Activated T-helper 9 cell treated with anti-CD3 and anti-CD28 coated beads, Interleukin-2, amount 50 U/mL, for 16 hours (primary cell): ENCODE results near the gene RGMA.

Experiments used
- DNase-seq: peaks from one replicate; pipeline ENCODE4 v3.0.0-alpha.2; 2020; ENCODE audit warnings: low read depth

RGMA gene

DNA sequence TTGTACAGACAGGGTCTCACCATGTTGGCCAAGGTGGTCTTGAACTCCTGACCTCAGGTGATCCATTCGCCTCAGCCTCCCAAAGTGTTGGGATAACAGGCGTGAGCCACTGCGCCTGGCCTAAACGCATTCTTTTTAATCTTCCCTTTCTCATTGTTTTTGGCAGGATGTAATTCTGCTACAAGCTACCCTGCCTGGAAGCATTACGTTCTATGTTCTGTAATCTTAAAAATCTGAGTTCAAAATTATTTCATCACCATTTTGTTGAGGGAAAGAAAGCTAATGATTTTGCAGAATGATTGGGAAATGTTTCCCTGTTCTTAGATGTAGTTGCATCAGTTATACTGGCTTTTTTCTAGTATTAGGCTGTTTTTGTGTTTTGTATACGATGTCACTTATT lies 71.5 kb downstream of the RGMA start:
- DNase-seq, result no peak

DNA sequence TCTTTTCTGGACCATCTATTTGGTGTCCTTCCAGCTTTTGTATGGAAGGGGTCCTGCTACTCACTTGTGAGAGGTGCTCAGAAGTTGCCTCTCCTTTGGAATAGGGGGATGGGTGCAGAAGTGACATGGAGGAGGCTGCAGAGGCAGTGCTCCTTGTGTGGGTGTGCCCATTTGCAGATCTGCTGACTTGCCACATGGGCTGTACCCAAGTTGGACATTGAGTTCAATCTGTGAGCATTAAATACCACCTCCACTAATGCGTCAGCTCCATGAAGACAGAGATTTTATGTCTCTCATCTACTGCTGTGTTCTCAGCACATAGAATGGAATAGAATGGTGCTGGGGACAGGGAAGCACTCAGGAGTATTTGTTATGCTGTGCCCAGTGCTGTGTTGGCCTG lies 76.2 kb downstream of the RGMA start:
- DNase-seq, result no peak

DNA sequence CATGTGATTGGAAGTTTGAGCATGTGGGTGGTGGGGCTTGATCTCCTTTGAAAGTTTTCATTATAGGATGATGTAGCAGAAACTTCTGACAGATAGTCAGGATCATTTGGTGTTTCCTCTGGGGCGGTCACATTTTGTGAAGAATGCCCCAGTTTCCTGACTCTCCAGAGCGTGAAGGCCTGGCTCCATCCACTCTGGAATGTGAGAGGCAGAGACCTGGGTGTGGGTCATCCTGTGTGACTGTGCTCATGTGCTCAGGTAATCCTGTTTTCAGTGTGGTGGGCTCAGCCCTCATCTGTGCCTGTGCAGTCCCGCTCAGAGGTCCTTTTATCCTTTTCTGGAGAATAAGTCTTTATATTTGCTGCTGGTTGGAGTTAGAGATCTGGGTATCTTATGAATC lies 81.0 kb downstream of the RGMA start:
- no peak for DNase-seq

DNA sequence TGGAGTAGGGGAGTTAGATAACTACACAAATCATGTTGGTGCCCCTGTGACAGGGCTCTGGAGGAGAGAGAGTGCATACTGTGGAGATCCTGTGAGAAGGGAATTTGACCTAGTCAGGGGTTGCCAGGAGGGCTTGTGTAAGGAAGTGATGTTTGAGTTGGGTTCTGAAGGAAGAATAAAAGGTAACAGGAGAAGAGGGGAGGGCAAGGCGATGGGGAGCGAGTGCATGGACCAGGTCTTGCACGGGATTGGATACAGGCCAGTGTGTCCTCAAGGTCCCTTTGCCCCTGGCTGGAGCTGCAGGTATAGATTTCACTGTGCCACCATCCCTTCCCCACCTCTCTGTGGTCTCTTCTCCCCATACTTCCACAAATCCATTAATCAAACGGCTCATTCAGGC lies 83.9 kb downstream of the RGMA start:
- DNase-seq, result no peak

DNA sequence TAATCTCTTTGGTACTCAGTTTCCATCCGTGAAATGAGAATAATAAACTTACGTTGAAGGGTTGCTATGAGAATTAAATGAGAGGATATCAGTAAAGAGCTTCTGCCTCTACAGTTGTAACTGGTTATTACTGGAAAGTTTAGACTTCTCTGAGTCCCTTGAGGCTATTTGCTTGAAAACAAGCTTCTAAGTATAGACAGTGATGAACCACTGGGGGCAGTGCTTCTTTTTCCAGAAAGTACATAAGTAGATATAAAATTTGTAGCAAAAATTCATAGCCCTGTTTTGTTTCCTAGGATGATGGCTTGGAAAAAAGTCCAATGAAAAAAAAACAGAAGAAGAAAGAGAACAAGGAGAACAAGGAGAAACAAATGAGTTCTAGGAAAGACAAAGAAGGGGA lies 87.1 kb downstream of the RGMA start:
- no peak for DNase-seq

DNA sequence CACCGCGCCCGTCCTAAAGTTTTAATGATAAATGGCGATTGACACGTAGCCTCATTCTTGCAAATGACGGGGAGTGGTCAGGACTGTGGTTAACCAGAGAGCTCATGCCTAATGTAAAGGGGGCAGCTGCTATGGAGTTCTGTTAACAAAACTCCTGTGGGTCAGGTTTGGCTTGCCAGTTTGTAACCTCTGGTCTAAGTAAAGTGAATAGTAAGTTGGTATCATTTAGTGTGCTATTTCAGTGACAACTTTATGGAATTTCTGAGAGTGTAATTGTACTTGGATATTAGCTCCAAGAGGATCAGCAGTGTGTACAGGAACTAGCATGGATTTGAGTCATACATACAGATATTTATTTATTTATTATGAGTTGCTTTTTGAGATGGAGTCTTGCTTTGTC lies 87.9 kb downstream of the RGMA start:
- no peak for DNase-seq

DNA sequence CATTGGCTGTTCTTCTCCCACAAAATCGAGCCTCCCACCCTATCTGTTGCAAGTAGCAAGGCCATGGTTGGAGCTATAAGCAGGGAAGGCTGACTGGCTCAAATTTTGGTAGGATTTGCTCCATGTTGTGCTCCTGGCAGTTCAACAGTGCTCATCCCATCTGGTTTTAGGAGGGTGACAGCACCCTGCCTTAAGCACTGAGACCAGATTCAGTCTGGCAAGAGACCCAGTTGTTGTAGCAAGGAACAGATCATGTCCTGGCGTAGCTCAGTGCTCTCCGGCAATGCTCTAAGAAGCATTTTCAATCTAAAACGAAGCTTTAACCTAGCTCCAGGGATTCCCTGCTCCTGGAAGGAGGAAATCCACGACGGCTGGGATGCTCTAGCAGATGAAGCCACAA lies 91.2 kb downstream of the RGMA start:
- no peak for DNase-seq

DNA sequence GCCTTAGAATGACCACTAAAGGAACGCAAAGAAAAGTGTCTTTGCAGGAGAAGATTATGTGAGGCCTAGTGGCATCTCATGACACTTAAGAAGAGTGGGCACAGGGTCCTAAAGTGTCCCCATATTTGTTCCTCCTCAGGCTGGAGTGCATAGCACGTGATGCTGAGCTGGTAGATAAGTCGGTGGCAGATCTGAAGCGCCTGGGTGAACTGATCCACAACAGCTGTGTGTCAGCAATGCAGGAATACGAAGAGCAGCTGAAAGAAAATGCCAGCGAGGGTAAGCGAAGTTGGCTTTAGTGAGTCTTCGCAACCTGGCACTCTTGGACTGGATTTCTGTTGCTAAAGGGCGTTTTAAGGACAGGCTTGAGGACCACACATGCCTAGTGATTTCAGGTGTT lies 96.3 kb downstream of the RGMA start:
- DNase-seq, result no peak

DNA sequence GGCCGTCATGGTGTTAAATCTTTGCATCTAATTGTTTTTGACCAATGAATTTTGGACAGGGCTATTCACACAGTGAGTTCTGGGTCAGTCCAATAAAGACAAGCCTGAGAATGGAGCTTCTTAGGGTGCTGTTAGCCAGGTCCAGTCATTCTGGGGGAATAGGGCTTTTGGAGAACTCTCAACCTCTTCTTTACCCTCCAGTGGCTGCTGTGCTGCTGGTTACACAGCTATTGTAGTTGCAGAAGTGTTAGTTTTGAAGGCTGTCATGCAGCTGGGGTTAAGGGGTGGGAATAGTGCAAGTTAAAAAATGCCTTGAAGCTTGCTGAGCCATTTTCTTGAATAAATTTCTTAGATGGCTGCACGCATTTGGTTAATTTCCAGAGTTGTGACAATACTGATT lies 99.0 kb downstream of the RGMA start:
- no peak for DNase-seq

DNA sequence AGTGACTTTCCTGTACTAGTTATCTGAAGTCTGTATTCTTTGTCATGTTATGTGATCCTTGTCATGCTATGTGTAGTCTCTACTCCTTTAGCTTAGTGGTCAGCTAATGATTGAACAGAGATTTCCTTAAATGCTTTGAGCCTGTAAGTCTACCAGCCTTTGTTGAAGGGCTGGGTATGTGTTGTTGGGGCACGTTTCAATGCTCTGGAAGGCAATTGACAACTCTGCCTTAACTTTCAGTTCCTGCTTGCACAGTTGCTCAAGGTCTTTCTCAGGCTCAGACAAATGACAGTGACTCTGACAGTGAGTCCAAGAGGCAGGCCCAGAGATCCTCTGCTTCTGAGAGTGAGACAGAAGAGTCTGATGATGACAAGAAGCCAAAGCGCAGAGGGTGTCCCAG lies 99.5 kb downstream of the RGMA start:
- no peak for DNase-seq
